ENCODE results near the gene E2F8. TPM values are rescaled to one million over a fixed set of nuclear protein-coding genes. Genes with fewer than 3 reads are reported as not detected.

The E2F8 gene
- total RNA-seq, result 16.5 and 19.1 TPM in 2 replicates
- 6.0 and 6.5 TPM in 2 replicates for polyA plus RNA-seq
- polyA plus RNA-seq (2011; cell fraction: cytosol; rRNA removed), result 8.1 and 10.4 TPM in 2 replicates
- 22.6 and 26.5 TPM in 2 replicates for polyA plus RNA-seq (2011; cell fraction: nucleus; rRNA removed)
- 4.7 and 8.5 TPM in 2 replicates for polyA plus RNA-seq (2012)
- polyA minus RNA-seq, result 7.0 and 7.6 TPM in 2 replicates
- 2.9 TPM for polyA minus RNA-seq (2011; cell fraction: cytosol; rRNA and poly(A)+ RNA removed)
- polyA minus RNA-seq (2011; cell fraction: nucleus; rRNA and poly(A)+ RNA removed), result 13.5 and 15.1 TPM in 2 replicates
- Bru-seq, nascent RNA, result percentile 89 among the genes with signal in this experiment
- BruChase-seq, experiment 1, labeled RNA remaining after a 6-hour chase, result percentile 52 among the genes with signal in this experiment
- BruChase-seq, experiment 2, labeled RNA remaining after a 2-hour chase, result percentile 74 among the genes with signal in this experiment
- long read RNA-seq, transcript E2F8-201 (13 exons, 3,240 nt), result major isoform, 5 of 16 reads
- long read RNA-seq, partial matches to known transcripts, result 5 of 16 reads
- long read RNA-seq, other reads (novel, unspliced or antisense), result 5 of 16 reads

GRCh38 chr11:19240420-19241259, at the start of gene E2F8:
Gene E2F8 (minus strand): TSS chr11:19240945. CDS start chr11:19240121, 824 bp downstream.
- Histone ChIP-seq H3K4me3 (replicated peaks in 1 of 3; ENCODE audit: insufficient read depth in 1 of 3, low read depth in 1 of 3, low read length in 3 of 3) (peak within 1 kb of the TSS; percentile 88 to 92 (median 88)), H3K36me3 (ENCODE audit: control insufficient read depth in 2 of 2, extremely low read depth in 1 of 2, insufficient read depth in 2 of 2, low read length in 2 of 2) (peaks cover 0 to 5% of the 10 kb centered on the region in 2 experiments), H3K9me3 (replicated peaks; ENCODE audit: control insufficient read depth, insufficient read depth, low read length) (no peaks in the 10 kb centered on the region), H3K9ac (replicated peaks; ENCODE audit: extremely low read depth, insufficient read depth, low read length) (peak within 1 kb of the TSS; percentile 80), H3K4me2 (ENCODE audit: insufficient read depth, low read length) (peak within 1 kb of the TSS; percentile 82), H3K9me1 (replicated peaks; ENCODE audit: control insufficient read depth, extremely low read depth, insufficient read depth, low read length) (no peaks in the 10 kb centered on the region), H4K20me1 (replicated peaks; ENCODE audit: control insufficient read depth, extremely low read depth, insufficient read depth, low read length) (no peaks in the 10 kb centered on the region), H3K79me2 (ENCODE audit: control insufficient read depth, insufficient read depth, low read length) (peaks cover 34% of the 10 kb centered on the region), H3K27ac (ENCODE audit: insufficient read depth, low read depth, low read length) (peak within 1 kb of the TSS; percentile 44), H2AFZ (ENCODE audit: low read depth, low read length) (peak within 1 kb of the TSS; percentile 92), H3K4me1 (ENCODE audit: control insufficient read depth, extremely low read depth, insufficient read depth, low read length) (peaks cover 22% of the 10 kb centered on the region), H3K27me3 (ENCODE audit: control insufficient read depth in 2 of 2, insufficient read depth in 2 of 2, low read length in 2 of 2) (no peaks in the 10 kb centered on the region)
- DNase-seq (ENCODE audit: low read depth, low spot score) (peak; percentile 96), FAIRE-seq (peak; percentile 94)
- TF ChIP-seq MYC (IDR thresholded peaks at IDR 0.05; ENCODE audit: low read depth, low read length) (no peak), GATA2 (IDR thresholded peaks at IDR 0.05; ENCODE audit: insufficient read depth, insufficient read length, low read depth, low read length) (no peak), POLR2A (IDR thresholded peaks at IDR 0.05; ENCODE audit: low read depth, low read length) (peak; percentile 41), MAX (IDR thresholded peaks at IDR 0.05; ENCODE audit: insufficient read depth, insufficient read length) (peak; percentile 13), FOS (IDR thresholded peaks at IDR 0.05; ENCODE audit: borderline replicate concordance, insufficient read depth, low read length) (no peak), CTCF (IDR thresholded peaks at IDR 0.05; ENCODE audit: extremely low read depth in 1 of 2, insufficient read depth in 1 of 2, low read depth in 1 of 2, low read length in 2 of 2) (no peak), EZH2 (IDR thresholded peaks at IDR 0.05; ENCODE audit: borderline replicate concordance, low read depth, low read length, severe bottlenecking) (no peak), JUN (IDR thresholded peaks at IDR 0.05; ENCODE audit: borderline replicate concordance, insufficient read depth, insufficient read length, low read depth) (no peak), POLR2AphosphoS5 (IDR thresholded peaks at IDR 0.05; ENCODE audit: insufficient read depth, low read depth, low read length) (peak; percentile 16)
- TSS peak; percentile 66 for BruUV-seq (replicated peaks)
- dilution Hi-C loops (cut with MboI; ENCODE audit: extremely low pct_ligation_motif_present, low sequenced_read_pairs) (no loop called here), intact Hi-C loops (cut with micrococcal nuclease) (loop anchor here (1.0 to 5.0 kb wide), 4 partner anchors 7 to 202 kb away; no protein-coding TSS in a partner anchor)
- POLR2A ChIA-PET, result no interaction called here
- CTCF ChIA-PET, result interaction anchor here (1.4 to 2.3 kb wide), 2 partner anchors 164 to 169 kb away, joined by 5 to 9 read pairs; no protein-coding TSS in a partner anchor

Data from endothelial cell of umbilical vein (primary cell).